Breast epithelium (tissue), 3 donors: ENCODE measurements around the gene ARCN1.

Experiments used
- POLR2A ChIP-seq: fragments of 450-650 bp; IDR thresholded peaks from one replicate; pipeline ENCODE4 v1.6.1; 2016; ENCODE audit warnings: antibody characterized with exemption, mild to moderate bottlenecking, moderate library complexity
- TF ChIP-seq, protein P1 (sequence below), 3 donors: fragments of 450-650 bp; IDR thresholded peaks; one replicate each; pipeline ENCODE4 v1.5.1; 2016 to 2017; ENCODE audit warnings: antibody characterized with exemption in 3 of 3, mild to moderate bottlenecking in 3 of 3, moderate library complexity in 3 of 3

DNA sequence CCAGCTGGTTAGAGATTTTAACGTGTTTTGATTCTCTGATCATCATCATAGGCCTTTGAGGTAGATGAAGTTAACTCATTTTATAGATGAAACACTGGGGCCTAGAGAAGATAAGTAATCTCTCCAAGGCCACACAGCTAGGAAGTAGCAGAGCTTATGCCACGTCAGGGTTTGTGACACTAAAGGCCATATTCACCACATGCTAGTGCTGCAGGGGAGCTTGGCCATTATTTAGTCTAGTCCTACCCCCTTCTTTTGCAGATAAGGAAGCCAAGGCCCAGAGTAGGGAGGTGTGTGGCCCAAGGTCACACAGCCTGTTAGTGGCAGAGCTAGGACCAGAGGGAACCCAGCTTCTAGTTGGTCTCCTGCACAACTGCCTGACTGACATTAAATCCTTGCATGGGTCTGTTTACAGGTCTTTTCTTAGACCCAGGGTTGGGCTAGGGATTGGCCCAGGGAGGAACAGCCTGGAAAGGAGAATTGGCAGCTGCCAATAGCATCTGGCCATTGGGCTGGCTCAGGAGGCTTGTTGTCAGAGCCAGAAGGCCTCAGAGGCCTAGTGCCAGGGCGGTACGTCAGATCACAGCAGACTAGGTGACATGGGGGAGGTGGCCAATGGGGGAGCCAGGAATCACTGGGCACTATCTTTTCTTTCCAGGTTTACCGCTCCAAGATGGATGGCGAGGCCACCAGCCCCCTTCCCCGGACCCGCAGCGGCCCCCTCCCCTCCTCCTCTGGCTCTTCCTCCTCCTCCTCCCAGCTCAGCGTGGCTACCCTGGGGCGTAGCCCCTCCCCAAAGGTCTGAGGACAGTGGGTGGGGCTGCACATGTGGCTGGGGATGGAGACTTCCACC, 71.2 kb downstream of the ARCN1 start:
- TF ChIP-seq, protein P1, sequence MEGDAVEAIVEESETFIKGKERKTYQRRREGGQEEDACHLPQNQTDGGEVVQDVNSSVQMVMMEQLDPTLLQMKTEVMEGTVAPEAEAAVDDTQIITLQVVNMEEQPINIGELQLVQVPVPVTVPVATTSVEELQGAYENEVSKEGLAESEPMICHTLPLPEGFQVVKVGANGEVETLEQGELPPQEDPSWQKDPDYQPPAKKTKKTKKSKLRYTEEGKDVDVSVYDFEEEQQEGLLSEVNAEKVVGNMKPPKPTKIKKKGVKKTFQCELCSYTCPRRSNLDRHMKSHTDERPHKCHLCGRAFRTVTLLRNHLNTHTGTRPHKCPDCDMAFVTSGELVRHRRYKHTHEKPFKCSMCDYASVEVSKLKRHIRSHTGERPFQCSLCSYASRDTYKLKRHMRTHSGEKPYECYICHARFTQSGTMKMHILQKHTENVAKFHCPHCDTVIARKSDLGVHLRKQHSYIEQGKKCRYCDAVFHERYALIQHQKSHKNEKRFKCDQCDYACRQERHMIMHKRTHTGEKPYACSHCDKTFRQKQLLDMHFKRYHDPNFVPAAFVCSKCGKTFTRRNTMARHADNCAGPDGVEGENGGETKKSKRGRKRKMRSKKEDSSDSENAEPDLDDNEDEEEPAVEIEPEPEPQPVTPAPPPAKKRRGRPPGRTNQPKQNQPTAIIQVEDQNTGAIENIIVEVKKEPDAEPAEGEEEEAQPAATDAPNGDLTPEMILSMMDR (IDR thresholded peaks at IDR 0.05) = no peak
- TF ChIP-seq POLR2A = no peak
